Kidney (tissue), 22 donors: ENCODE measurements around the gene OR2M5. TPM values are rescaled to one million over a fixed set of nuclear protein-coding genes. Genes with fewer than 3 reads are reported as not detected.
A peak's percentile ranks its signal among the peaks of the same experiment; 100 is the strongest.

ENCODE experiments used
- DNase-seq, 5 donors: peaks; one replicate each; pipeline ENCODE4 v3.0.0-alpha.2; 2013 to 2020
- FAIRE-seq: peaks from 2 replicates; lab custom pipeline; 2012; peaks lifted over from hg19 to GRCh38; lab: Jason Lieb, UNC
- H3K27ac ChIP-seq, 2 donors: one replicate each; pipeline ENCODE4 v1.7.0; 2013; ENCODE audit warnings: low read depth in 2 of 2, low read length in 2 of 2, inconsistent platforms in 1 of 2
- H3K27me3 ChIP-seq: one replicate; pipeline ENCODE4 v1.7.1; 2013; ENCODE audit warnings: low read length, inconsistent platforms; ENCODE audit not compliant: control insufficient read depth, insufficient read depth
- H3K36me3 ChIP-seq, 3 donors: one replicate each; pipeline versions ENCODE4 v1.7.0 to v1.7.1; 2013; ENCODE audit warnings: low read length in 3 of 3, control low read depth in 1 of 3, inconsistent platforms in 1 of 3; ENCODE audit not compliant: insufficient read depth in 3 of 3, control insufficient read depth in 2 of 3
- H3K4me1 ChIP-seq, 3 donors: one replicate each; pipeline versions ENCODE4 v1.7.0 to v1.7.1; 2013; ENCODE audit warnings: low read length in 3 of 3, inconsistent platforms in 1 of 3, low read depth in 1 of 3; ENCODE audit not compliant: control insufficient read depth in 2 of 3, insufficient read depth in 2 of 3
- H3K4me3 ChIP-seq, 3 donors: one replicate each; pipeline versions ENCODE4 v1.7.0 to v1.8.1; 2013; ENCODE audit warnings: low read length in 3 of 3, control low read depth in 1 of 3, inconsistent platforms in 1 of 3
- H3K9ac ChIP-seq, 3 donors: one replicate each; pipeline versions ENCODE4 v1.7.0 to v1.7.1; 2013; ENCODE audit warnings: low read length in 3 of 3, control low read depth in 1 of 3, inconsistent platforms in 1 of 3
- H3K9me3 ChIP-seq, 3 donors: one replicate each; pipeline versions ENCODE4 v1.7.0 to v1.7.1; 2013; ENCODE audit warnings: low read length in 3 of 3, control low read depth in 1 of 3, inconsistent platforms in 1 of 3; ENCODE audit not compliant: control insufficient read depth in 2 of 3, insufficient read depth in 1 of 3
- CTCF ChIP-seq: IDR thresholded peaks from 3 replicates; pipeline ENCODE4 v1.5.1; 2012; ENCODE audit warnings: mild to moderate bottlenecking, moderate library complexity, borderline replicate concordance; ENCODE audit not compliant: insufficient read depth; ENCODE audit errors: extremely low read depth
- intact Hi-C: fragments of 100-400 bp; cut with DNase I; formaldehyde crosslinking; loops from one replicate; pipeline ENCODE4 v1.11.1; 2022
- long read RNA-seq, 10 donors: library from polyadenylated mRNA in 1 of 10; unstranded in 1 of 10; transcript quantifications; one replicate each; pipeline ENCODE4 v2.0.0 and lab custom pipeline, GENCODE V29; 2021 to 2026
- polyA plus RNA-seq: library from polyadenylated mRNA; stranded (reverse); fragments of 350-450 nt; fragmentation: Illumina TruSeq; extraction: RNeasy Lipid Tissue Mini Kit (QIAGEN cat#74804); gene quantifications from one replicate; pipeline ENCODE4 v1.2.3, GENCODE V29; 2014; ENCODE audit warnings: low read depth, low replicate concordance; ENCODE audit not compliant: insufficient read depth
- total RNA-seq: library from RNA; stranded (reverse); fragmentation: NEBNext Ultra II Directional; extraction: Animal tissue kit (Norgen Biotek cat#: 25700); gene quantifications from one replicate; pipeline ENCODE4 v1.2.1, GENCODE V29; 2021
- donor health status: control.
- donor health status: control.
- donor health status: control.
- donor health status: control.
- donor health status: control.
- donor health status: DM: yes; HTN: yes; CAD: no.
- donor health status: Normal renal cell carcinoma (clear cell type).

Gene OR2M5, protein sequence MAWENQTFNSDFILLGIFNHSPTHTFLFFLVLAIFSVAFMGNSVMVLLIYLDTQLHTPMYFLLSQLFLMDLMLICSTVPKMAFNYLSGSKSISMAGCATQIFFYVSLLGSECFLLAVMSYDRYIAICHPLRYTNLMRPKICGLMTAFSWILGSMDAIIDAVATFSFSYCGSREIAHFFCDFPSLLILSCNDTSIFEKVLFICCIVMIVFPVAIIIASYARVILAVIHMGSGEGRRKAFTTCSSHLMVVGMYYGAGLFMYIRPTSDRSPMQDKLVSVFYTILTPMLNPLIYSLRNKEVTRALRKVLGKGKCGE
- not detected for total RNA-seq
- not detected for polyA plus RNA-seq
- long read RNA-seq, donor 1: 0 reads
- long read RNA-seq, donor 2: 0 reads
- long read RNA-seq, donor 3: 0 reads
- long read RNA-seq, donor 4: 0 reads
- long read RNA-seq, donor 5: 0 reads
- long read RNA-seq, donor 6: 0 reads
- long read RNA-seq, donor 7: 0 reads
- long read RNA-seq, donor 8: 0 reads
- long read RNA-seq, donor 9: 0 reads
- long read RNA-seq, donor 10: 0 reads

DNA sequence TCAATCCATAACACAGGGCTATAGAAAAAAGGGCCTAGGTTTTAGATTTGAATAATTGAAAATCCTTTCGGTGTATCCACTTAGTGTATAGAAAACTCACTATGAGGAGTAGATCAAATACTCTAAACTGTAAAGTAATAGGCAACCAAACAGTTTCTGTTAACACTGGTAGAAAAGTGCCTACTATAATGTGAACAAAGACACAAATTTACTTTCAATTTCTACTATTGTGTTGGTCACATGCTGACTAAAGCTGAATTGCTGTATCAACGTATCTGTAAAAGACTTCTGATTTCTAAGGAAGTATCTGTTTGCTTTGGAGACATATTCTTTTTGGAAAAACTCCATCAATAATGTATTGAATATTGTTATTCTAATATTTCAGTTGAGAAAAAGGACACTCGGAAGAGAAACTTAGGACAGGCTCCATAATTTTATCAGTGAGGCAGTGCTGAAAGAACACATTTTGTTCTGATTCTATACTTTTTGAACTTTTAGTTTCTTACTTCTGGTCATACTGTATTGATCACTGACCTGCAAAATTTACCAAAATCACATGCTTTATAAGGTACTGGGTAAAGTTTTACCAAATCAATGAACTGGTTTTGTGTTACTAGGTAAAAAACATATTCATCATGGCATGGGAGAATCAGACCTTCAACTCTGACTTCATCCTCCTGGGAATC, at the start of gene OR2M5:
TSS of gene OR2M5 (plus strand) at position 636 of the 686 bp plus-strand sequence. CDS start at position 636, 0 bp downstream.
- H3K27ac ChIP-seq: no peak within 1 kb of the TSS
- intact Hi-C loops: no loop called here
- FAIRE-seq: no peak
- no peak for DNase-seq
- H3K4me1 ChIP-seq: no peaks in the 10 kb centered on the region
- no peaks in the 10 kb centered on the region for H3K27me3 ChIP-seq
- no peak within 1 kb of the TSS for H3K4me3 ChIP-seq
- TF ChIP-seq CTCF: no peak
- H3K9me3 ChIP-seq: peaks cover 0 to 6% (median 3%) of the 10 kb centered on the region in 3 donors
- no peaks in the 10 kb centered on the region for H3K36me3 ChIP-seq
- no peak within 1 kb of the TSS for H3K9ac ChIP-seq

GRCh38 chr1:248098529-248098928, 46.4 kb upstream of the OR2M5 start:
- DNase-seq: no peak
- Histone ChIP-seq H3K9ac (no peak overlapping the region), H3K36me3 (no peaks in the 10 kb centered on the region), H3K27ac (no peak overlapping the region), H3K27me3 (no peaks in the 10 kb centered on the region), H3K9me3 (no peaks in the 10 kb centered on the region), H3K4me3 (no peak overlapping the region), H3K4me1 (no peaks in the 10 kb centered on the region)
- intact Hi-C loops: no loop called here
- no peak for TF ChIP-seq CTCF
- no peak for FAIRE-seq

- TF ChIP-seq CTCF: no peak
- Histone ChIP-seq H3K27me3 (no peaks in the 10 kb centered on the region), H3K9ac (no peak overlapping the region), H3K4me1 (no peaks in the 10 kb centered on the region), H3K9me3 (peaks cover 0 to 3% (median 2%) of the 10 kb centered on the region in 3 donors), H3K27ac (no peak overlapping the region), H3K4me3 (no peak overlapping the region), H3K36me3 (no peaks in the 10 kb centered on the region)
- intact Hi-C loops: no loop called here
- DNase-seq (no peak), FAIRE-seq (peak; percentile 94)
Measured at GRCh38 chr1:248102847-248103246, 42.1 kb upstream of the OR2M5 start.
